MM.1S (cell line): ENCODE measurements around the gene MARCHF10.

ENCODE experiments used
- CTCF ChIP-seq: fragments of 300-600 bp; sonication (generic); IDR thresholded peaks from 2 replicates; pipeline ENCODE4 v1.5.1; 2016; ENCODE audit warnings: antibody characterized with exemption, low read length, mixed read lengths
- EZH2 ChIP-seq: fragments of 300-600 bp; sonication (generic); optimal IDR thresholded peaks from 2 replicates; pipeline ENCODE3; 2017; ENCODE audit warnings: low read depth, mild to moderate bottlenecking, antibody characterized with exemption, low read length, mixed read lengths

- TF ChIP-seq EZH2 = no peak
- no peak for TF ChIP-seq CTCF
Measured at GRCh38 chr17:62673614-62674362, 134.3 kb downstream of the MARCHF10 start.
